SU-DHL-6 (cell line): ENCODE measurements around the gene GTF3C1.

ENCODE experiments used
- H2AFZ ChIP-seq: fragments of 200-600 bp; sonication (generic); 2 replicates; pipeline ENCODE4 v1.6.1; 2014; ENCODE audit warnings: low read depth, mild to moderate bottlenecking, moderate library complexity, mixed read lengths, antibody characterized with exemption, low read length; ENCODE audit not compliant: severe bottlenecking
- H3F3A ChIP-seq: fragments of 200-600 bp; shearing (Covaris generic); 2 replicates; pipeline ENCODE4 v1.6.0; 2016; ENCODE audit warnings: antibody characterized with exemption, mild to moderate bottlenecking; ENCODE audit not compliant: insufficient read depth
- H3K27ac ChIP-seq: fragments of 200-600 bp; sonication (generic); 2 replicates; pipeline ENCODE4 v1.5.1; 2016; ENCODE audit warnings: low read depth, mild to moderate bottlenecking, low read length, moderate library complexity, mixed read lengths
- H3K27me3 ChIP-seq: fragments of 200-600 bp; sonication (generic), shearing (Covaris generic); 2 replicates; pipeline ENCODE4 v1.6.0; 2014; ENCODE audit warnings: mild to moderate bottlenecking, low read length
- H3K36me3 ChIP-seq: fragments of 200-600 bp; sonication (generic); 2 replicates; pipeline ENCODE4 v1.6.1; 2014; ENCODE audit warnings: mild to moderate bottlenecking, low read length, mixed read lengths
- H3K4me2 ChIP-seq: fragments of 300-600, 200-600 bp; shearing (Covaris generic), sonication (generic); 2 replicates; pipeline ENCODE4 v1.6.0; 2014; ENCODE audit warnings: low read length, low read depth, mild to moderate bottlenecking; ENCODE audit not compliant: poor library complexity, severe bottlenecking
- H3K4me3 ChIP-seq: fragments of 200-600 bp; sonication (generic); 2 replicates; pipeline ENCODE4 v1.5.1; 2014; ENCODE audit warnings: antibody characterized with exemption, low read length, mild to moderate bottlenecking, mixed read lengths; ENCODE audit not compliant: insufficient read depth, poor library complexity, severe bottlenecking
- H3K79me2 ChIP-seq: fragments of 200-600 bp; sonication (generic); 2 replicates; pipeline ENCODE4 v1.6.1; 2014; ENCODE audit warnings: mild to moderate bottlenecking, low read length, moderate library complexity; ENCODE audit not compliant: insufficient read depth
- H3K9ac ChIP-seq: fragments of 200-600 bp; sonication (generic); 2 replicates; pipeline ENCODE4 v1.7.0; 2014; ENCODE audit warnings: mild to moderate bottlenecking, low read length
- H3K9me2 ChIP-seq: fragments of 200-600 bp; sonication (generic); replicated peaks from 2 replicates; pipeline ENCODE4 v1.6.1; 2014; ENCODE audit warnings: low read length; ENCODE audit not compliant: insufficient read depth
- H3K9me3 ChIP-seq: fragments of 200-600 bp; sonication (generic); 2 replicates; pipeline ENCODE4 v1.6.1; 2014; ENCODE audit warnings: low read length, mixed read lengths; ENCODE audit not compliant: insufficient read depth
- H4K20me1 ChIP-seq: fragments of 200-600 bp; sonication (generic); 2 replicates; pipeline ENCODE4 v1.6.1; 2014; ENCODE audit warnings: low read depth, mild to moderate bottlenecking, antibody characterized with exemption, low read length, moderate library complexity, mixed read lengths
- EZH2phosphoT487 ChIP-seq: fragments of 200-600 bp; sonication (generic), shearing (Covaris generic); conservative IDR thresholded peaks from 2 replicates; pipeline ENCODE4 v1.6.1; 2018; ENCODE audit warnings: mild to moderate bottlenecking, antibody characterized with exemption, low read length, moderate library complexity, mixed read lengths
- TF ChIP-seq, protein P1 (sequence below): fragments of 200-600 bp; sonication (generic); IDR thresholded peaks from one replicate; pipeline ENCODE4 v1.5.1; 2017; ENCODE audit warnings: antibody characterized with exemption, mild to moderate bottlenecking, low read length, moderate library complexity; ENCODE audit not compliant: insufficient read depth, poor library complexity, severe bottlenecking

The GTF3C1 gene

GRCh38 chr16:27499659-27500055 is 50.1 kb downstream of the GTF3C1 start:
- Histone ChIP-seq H4K20me1 (no peaks in the 10 kb centered on the region), H2AFZ (no peak overlapping the region), H3K9ac (no peak overlapping the region), H3K4me3 (no peak overlapping the region), H3K36me3 (0 out of 2 replicates have a peak, but pooled peaks cover 4% of the 10 kb centered on the region), H3K9me3 (no peaks in the 10 kb centered on the region), H3F3A (no peaks in the 10 kb centered on the region), H3K9me2 (no peaks in the 10 kb centered on the region), H3K79me2 (no peaks in the 10 kb centered on the region), H3K27me3 (no peaks in the 10 kb centered on the region), H3K27ac (no peak overlapping the region), H3K4me2 (no peak overlapping the region)
- TF ChIP-seq, protein P1, sequence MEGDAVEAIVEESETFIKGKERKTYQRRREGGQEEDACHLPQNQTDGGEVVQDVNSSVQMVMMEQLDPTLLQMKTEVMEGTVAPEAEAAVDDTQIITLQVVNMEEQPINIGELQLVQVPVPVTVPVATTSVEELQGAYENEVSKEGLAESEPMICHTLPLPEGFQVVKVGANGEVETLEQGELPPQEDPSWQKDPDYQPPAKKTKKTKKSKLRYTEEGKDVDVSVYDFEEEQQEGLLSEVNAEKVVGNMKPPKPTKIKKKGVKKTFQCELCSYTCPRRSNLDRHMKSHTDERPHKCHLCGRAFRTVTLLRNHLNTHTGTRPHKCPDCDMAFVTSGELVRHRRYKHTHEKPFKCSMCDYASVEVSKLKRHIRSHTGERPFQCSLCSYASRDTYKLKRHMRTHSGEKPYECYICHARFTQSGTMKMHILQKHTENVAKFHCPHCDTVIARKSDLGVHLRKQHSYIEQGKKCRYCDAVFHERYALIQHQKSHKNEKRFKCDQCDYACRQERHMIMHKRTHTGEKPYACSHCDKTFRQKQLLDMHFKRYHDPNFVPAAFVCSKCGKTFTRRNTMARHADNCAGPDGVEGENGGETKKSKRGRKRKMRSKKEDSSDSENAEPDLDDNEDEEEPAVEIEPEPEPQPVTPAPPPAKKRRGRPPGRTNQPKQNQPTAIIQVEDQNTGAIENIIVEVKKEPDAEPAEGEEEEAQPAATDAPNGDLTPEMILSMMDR, result no peak
- TF ChIP-seq EZH2phosphoT487, result no peak

DNA sequence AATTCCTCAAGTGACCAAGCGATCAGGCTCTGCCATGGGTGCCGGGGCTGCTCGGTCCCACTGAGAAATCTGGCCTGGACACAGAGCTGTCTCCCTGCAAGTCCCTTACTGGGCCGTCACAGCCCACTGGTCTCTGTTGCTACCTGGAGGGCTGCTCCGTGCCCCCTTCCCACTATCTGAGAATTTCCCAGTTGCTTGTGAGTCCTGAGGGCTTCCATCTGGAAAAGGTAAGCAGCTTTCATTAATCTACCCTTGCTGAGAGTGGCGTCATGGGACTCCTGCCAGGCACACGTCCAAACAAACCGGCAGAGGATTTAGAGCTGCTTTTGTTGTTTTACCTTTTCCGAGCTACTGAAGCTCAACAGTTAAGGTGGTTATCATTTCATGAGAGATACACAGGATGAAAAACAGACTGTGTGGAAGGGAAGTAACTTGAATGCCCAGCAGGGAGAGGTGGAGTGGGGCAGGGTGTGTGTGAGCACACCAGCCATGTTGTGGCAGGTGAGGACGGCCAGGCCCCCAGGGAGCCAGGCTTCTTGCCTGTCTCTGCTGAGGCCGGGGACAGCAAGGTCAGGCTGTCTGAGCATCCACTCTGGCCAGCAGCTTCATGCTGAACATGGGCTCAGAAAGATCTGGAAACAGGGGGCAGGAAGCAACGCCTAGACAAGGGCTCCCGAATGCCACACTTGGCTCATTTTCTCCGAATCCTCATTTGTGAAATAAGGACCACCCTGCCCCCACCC is 50.6 kb downstream of the GTF3C1 start:
- no peak overlapping the region for H2AFZ ChIP-seq
- H3K9ac ChIP-seq, result no peak overlapping the region
- H3K27me3 ChIP-seq, result no peaks in the 10 kb centered on the region
- 0 out of 2 replicates have a peak, but pooled peaks cover 4% of the 10 kb centered on the region for H3K36me3 ChIP-seq
- H3K4me2 ChIP-seq, result no peak overlapping the region
- no peaks in the 10 kb centered on the region for H3F3A ChIP-seq
- H3K9me2 ChIP-seq, result no peaks in the 10 kb centered on the region
- H4K20me1 ChIP-seq, result no peaks in the 10 kb centered on the region
- no peaks in the 10 kb centered on the region for H3K9me3 ChIP-seq
- no peak overlapping the region for H3K27ac ChIP-seq
- TF ChIP-seq, protein P1, result no peak
- no peak for TF ChIP-seq EZH2phosphoT487
- H3K4me3 ChIP-seq, result no peak overlapping the region
- H3K79me2 ChIP-seq, result no peaks in the 10 kb centered on the region

- Histone ChIP-seq H3K27me3 (no peaks in the 10 kb centered on the region), H2AFZ (no peak overlapping the region), H3K9ac (no peak overlapping the region), H3K9me2 (no peaks in the 10 kb centered on the region), H3K27ac (no peak overlapping the region), H3K4me3 (no peak overlapping the region), H3F3A (no peaks in the 10 kb centered on the region), H3K4me2 (no peak overlapping the region), H3K9me3 (no peaks in the 10 kb centered on the region), H3K79me2 (no peaks in the 10 kb centered on the region), H4K20me1 (no peaks in the 10 kb centered on the region), H3K36me3 (0 out of 2 replicates have a peak, but pooled peaks cover 4% of the 10 kb centered on the region)
- TF ChIP-seq EZH2phosphoT487, result no peak
- TF ChIP-seq, protein P1, result no peak
Observed at GRCh38 chr16:27498031-27498825, 51.5 kb downstream of the GTF3C1 start.
